ENCODE data around the gene AKR1C1.

Gene AKR1C1

DNA sequence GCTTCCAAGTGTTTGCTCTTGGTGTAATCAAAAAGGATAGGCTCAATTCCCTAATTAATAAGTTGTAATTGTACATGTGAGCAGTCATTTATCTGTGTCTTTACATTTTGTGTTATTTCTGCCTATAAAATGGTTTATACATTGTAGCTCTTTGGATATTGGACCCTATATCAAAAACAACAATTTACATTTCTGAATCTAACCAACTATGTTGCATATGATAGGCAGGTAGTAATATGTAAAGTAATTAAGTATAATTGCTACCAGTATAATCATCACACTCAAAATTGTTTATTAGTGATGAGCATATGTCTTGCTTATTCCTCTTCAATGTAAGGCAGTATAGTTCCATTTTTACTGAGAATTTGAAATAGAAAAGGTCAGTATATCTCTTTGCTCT lies 13.8 kb downstream of the AKR1C1 start:
- H3K4me3 ChIP-seq (ENCODE audit: low read depth, low read length), result no peak overlapping the region
- POLR2A ChIA-PET, result no interaction called here
- TF ChIP-seq, protein P1, sequence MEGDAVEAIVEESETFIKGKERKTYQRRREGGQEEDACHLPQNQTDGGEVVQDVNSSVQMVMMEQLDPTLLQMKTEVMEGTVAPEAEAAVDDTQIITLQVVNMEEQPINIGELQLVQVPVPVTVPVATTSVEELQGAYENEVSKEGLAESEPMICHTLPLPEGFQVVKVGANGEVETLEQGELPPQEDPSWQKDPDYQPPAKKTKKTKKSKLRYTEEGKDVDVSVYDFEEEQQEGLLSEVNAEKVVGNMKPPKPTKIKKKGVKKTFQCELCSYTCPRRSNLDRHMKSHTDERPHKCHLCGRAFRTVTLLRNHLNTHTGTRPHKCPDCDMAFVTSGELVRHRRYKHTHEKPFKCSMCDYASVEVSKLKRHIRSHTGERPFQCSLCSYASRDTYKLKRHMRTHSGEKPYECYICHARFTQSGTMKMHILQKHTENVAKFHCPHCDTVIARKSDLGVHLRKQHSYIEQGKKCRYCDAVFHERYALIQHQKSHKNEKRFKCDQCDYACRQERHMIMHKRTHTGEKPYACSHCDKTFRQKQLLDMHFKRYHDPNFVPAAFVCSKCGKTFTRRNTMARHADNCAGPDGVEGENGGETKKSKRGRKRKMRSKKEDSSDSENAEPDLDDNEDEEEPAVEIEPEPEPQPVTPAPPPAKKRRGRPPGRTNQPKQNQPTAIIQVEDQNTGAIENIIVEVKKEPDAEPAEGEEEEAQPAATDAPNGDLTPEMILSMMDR (IDR thresholded peaks at IDR 0.05; ENCODE audit: insufficient read depth, low read length, missing control alignments), result no peak
- no peak for DNase-seq (ENCODE audit: low read depth, low spot score)
- CTCF ChIA-PET, result no interaction called here

DNA sequence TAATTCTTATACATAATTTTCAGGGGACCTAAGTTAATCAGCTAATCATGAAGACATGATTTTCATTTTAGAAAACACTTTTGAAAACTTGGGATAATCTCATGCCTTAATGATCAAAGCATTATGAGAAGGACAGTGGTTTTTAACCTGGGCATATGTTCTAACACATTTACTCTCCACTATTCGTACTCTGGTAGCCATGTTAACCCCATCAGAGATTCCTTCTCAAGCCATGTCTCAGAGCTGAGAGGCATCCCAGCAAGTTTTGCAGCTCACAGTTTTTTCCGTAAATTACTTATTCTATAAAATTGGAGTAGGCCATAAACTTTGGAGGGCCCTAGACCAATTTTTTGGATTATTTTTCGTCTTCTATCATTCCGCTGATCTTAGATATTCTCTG lies 15.7 kb downstream of the AKR1C1 start:
- H3K4me3 ChIP-seq (ENCODE audit: low read depth, low read length), result no peak overlapping the region
- TF ChIP-seq, protein P1 (IDR thresholded peaks at IDR 0.05; ENCODE audit: insufficient read depth, low read length, missing control alignments), result no peak
- CTCF ChIA-PET, result no interaction called here
- DNase-seq (ENCODE audit: low read depth, low spot score), result no peak
- POLR2A ChIA-PET, result no interaction called here

DNA sequence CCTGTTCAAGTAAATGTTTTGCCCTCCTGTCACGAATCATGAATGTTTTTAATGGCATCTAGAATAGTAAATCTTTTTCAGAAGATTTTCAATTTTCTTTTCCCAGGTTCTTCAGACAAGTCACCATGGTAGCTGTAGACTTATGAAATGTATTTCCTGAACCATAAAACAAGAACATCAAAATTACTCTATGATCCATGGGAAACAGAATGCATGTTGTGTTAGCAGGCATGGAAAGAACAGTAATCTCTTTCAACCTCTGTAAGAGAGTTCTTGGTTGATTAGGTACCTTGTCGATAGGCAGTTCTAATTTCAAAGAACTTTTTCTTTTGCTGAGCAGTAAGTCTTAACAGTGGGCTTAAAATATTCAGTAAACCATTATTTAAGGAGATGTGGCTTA lies 17.6 kb downstream of the AKR1C1 start:
- POLR2A ChIA-PET, result no interaction called here
- CTCF ChIA-PET, result interaction anchor here (6.2 kb wide), 1 partner anchor 130 kb away, joined by 59 read pairs; no protein-coding TSS in a partner anchor
- no peak for DNase-seq (ENCODE audit: low read depth, low spot score)
- TF ChIP-seq, protein P1 (IDR thresholded peaks at IDR 0.05; ENCODE audit: insufficient read depth, low read length, missing control alignments), result no peak
- no peak overlapping the region for H3K4me3 ChIP-seq (ENCODE audit: low read depth, low read length)

DNA sequence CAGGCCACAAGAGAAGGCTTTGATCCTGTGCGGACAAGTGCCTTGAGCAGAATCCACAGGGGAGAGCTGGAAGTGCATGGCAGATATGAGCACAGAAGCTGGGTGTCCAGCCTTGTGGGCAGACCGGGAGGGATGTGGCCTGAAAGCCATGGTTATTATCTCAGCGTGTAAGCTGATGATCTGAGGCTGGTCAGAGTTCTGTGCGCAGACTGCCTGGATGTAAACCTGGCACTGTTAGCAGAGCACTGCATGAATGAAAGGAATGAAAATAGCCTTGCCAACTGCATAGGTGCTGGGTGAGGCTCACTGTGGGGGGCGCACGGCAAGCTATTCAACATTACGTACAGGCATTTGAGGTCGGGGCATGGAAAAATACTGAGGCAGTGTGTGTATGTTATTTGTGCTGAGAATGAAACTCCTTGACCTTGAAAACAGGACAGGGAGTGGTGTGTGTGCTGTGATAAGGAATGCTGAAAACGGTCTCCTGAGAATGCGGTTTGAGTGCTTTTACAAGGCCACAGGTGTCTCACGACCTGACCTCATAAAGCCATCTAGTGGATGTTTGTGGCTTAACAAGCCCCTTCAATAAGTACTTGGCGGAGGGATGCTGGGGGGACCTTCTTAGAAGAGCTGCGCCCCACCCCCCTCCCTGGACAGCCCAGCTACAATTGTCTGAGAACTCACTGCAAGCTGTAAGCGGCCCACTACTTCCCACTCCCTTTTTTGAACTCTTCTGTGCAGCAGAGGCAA lies 18.7 kb downstream of the AKR1C1 start:
- POLR2A ChIA-PET, result no interaction called here
- no peak overlapping the region for H3K4me3 ChIP-seq (ENCODE audit: low read depth, low read length)
- DNase-seq (ENCODE audit: low read depth, low spot score), result no peak
- CTCF ChIA-PET, result interaction anchor here (6.2 kb wide), 1 partner anchor 131 kb away, joined by 59 read pairs; no protein-coding TSS in a partner anchor
- TF ChIP-seq, protein P1 (IDR thresholded peaks at IDR 0.05; ENCODE audit: insufficient read depth, low read length, missing control alignments), result peak; percentile 22

DNA sequence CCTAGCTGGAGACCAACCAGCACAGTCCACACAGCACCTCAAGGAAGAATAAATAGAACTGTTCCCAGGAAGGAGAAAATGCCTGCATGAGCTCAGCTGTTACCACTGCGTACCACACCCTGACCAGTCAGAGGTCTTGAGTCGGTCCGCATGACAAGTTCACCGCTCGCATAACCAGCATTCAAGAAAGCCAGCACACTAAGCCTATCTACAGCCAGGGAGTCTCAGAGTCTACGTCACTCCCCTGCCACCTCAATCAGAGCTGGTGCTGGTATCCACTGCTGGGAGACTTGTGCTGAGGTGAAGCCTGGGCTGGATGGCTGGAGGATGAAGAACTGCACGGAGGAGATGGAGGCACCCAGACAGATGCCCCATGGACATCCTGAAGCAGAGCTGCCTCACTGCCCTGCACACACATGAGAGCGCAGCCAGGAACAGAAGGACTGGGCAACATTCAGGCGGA lies 19.6 kb downstream of the AKR1C1 start:
- TF ChIP-seq, protein P1 (IDR thresholded peaks at IDR 0.05; ENCODE audit: insufficient read depth, low read length, missing control alignments), result no peak

DNA sequence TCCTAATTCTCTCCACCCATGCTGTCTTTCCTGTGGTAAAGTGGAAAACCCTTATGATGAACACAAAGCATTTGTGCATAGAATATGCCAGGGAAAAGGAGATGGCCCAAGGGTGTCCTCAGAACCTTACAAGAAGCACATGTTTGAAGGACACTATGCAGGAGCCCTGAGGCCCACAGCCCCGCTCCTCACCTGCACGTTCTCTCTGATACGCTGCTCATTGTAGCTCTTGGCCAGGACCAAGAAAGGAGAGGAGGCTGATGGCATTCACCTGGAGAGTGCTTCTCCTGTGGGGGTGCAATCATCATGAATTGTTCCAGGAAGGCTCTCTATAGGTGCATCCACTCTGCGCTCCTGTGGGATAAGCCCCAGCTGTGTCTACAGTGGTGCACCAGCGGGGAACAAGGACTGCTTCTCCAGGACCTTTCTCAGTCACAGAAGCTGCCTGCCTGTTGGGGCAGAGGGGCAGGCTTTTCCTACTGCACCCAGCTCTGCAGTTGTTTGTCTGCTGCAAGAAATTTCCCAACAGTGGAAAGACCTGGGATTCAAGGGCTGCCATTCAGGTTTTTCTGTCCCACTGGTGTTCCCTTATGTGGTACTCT lies 20.5 kb downstream of the AKR1C1 start:
- CTCF ChIA-PET, result interaction anchor here (6.2 kb wide), 1 partner anchor 133 kb away, joined by 59 read pairs; no protein-coding TSS in a partner anchor

More for the DNA sequence above, 19.6 kb downstream of the AKR1C1 start:
- POLR2A ChIA-PET, result no interaction called here
- DNase-seq (ENCODE audit: low read depth, low spot score), result no peak
- CTCF ChIA-PET, result interaction anchor here (6.2 kb wide), 1 partner anchor 132 kb away, joined by 59 read pairs; no protein-coding TSS in a partner anchor
- H3K4me3 ChIP-seq (ENCODE audit: low read depth, low read length), result no peak overlapping the region

More for the DNA sequence above, 20.5 kb downstream of the AKR1C1 start:
- TF ChIP-seq, protein P1 (IDR thresholded peaks at IDR 0.05; ENCODE audit: insufficient read depth, low read length, missing control alignments), result no peak
- DNase-seq (ENCODE audit: low read depth, low spot score), result no peak
- POLR2A ChIA-PET, result no interaction called here
- no peak overlapping the region for H3K4me3 ChIP-seq (ENCODE audit: low read depth, low read length)

All from AG04449 (cell line).